Activated naive CD4-positive, alpha-beta T cell treated with anti-CD3 and anti-CD28 coated beads, Interleukin-2, amount 10 ng/mL, durations not matched to agents 7 days and 5 days (primary cell): ENCODE measurements around the gene RALGPS1.

Experiments used
- CTCF ChIA-PET: fragments of 350-600 bp; sonication (Branson Sonifier 250); formaldehyde crosslinking; loops from one replicate; lab custom pipeline; 2021; ENCODE audit warnings: antibody characterized with exemption; lab: Charles Lee
- DNase-seq: peaks from one replicate; pipeline ENCODE4 v3.0.0-alpha.2; 2020
- H3K27ac Mint-ChIP-seq: one replicate; pipeline ENCODE4 v1.8.0; 2021; ENCODE audit warnings: mild to moderate bottlenecking, moderate library complexity, mixed read lengths
- H3K27me3 Mint-ChIP-seq: one replicate; pipeline ENCODE4 v1.8.0; 2021; ENCODE audit warnings: mild to moderate bottlenecking, mixed read lengths
- H3K36me3 Mint-ChIP-seq: one replicate; pipeline ENCODE4 v1.8.0; 2021; ENCODE audit warnings: mixed read lengths
- H3K4me1 Mint-ChIP-seq: one replicate; pipeline ENCODE4 v1.8.0; 2021; ENCODE audit warnings: mixed read lengths
- H3K4me3 Mint-ChIP-seq: one replicate; pipeline ENCODE4 v1.8.0; 2021; ENCODE audit warnings: mild to moderate bottlenecking, moderate library complexity, mixed read lengths
- H3K9me3 Mint-ChIP-seq: one replicate; pipeline ENCODE4 v1.8.0; 2021; ENCODE audit warnings: mixed read lengths

RALGPS1 gene

DNA sequence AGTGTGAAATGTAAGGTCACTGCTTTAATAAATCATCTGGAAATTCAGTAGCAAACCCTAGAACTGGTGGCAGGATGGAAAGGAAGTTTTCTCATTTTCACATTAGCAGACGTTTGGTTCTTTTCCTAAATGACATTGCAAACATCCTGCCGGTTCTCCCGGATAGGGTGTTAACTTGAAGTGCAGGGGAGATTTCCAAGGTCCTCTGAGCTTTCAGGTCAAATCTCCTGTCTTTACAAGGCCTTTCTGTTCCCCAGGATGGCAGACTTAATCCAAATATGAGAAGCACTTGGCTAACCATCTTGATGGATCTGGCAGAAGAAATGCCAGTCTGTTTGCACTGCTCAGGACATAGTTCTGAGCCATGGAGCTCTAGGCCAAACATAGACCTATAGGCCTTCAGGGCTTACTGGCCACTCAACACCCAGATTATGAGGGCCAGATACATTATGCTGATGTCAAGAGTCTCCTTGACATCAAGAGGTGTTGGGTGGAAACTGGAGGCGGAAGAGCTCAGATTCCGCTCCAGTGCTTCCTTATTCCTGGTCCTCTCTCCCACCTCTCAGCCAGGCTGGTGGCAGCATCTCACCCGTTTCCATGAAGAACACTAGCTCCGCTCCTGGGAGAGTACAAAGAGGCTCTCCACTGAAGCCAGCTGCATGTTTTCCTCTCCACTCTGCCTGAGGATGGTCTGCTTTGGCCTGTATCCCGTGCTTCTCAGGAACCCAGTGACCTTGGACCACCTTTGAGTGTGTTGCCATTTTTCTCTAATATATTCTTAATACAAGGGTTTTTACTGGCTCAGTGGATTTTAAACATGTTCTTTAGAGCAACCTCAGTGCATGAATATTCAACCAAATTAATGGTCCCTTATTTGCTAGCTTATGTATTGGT lies 61.0 kb downstream of the RALGPS1 start:
- no peak overlapping the region for H3K4me3 Mint-ChIP-seq
- H3K36me3 Mint-ChIP-seq: no peaks in the 10 kb centered on the region
- DNase-seq: no peak
- H3K9me3 Mint-ChIP-seq: no peaks in the 10 kb centered on the region
- peaks cover 2% of the 10 kb centered on the region for H3K4me1 Mint-ChIP-seq
- H3K27me3 Mint-ChIP-seq: peaks cover 46% of the 10 kb centered on the region
- no peak overlapping the region for H3K27ac Mint-ChIP-seq
- CTCF ChIA-PET: interaction anchor here (1.4 to 1.5 kb wide), 2 partner anchors 10 kb away, joined by 4 to 8 read pairs; no protein-coding TSS in a partner anchor

GRCh38 chr9:126979461-126979860 lies 64.9 kb downstream of the RALGPS1 start:
- Mint-ChIP-seq H3K4me3 (no peak overlapping the region), H3K9me3 (peaks cover 9% of the 10 kb centered on the region), H3K27me3 (peaks cover 51% of the 10 kb centered on the region), H3K27ac (no peak overlapping the region), H3K36me3 (no peaks in the 10 kb centered on the region), H3K4me1 (peaks cover 16% of the 10 kb centered on the region)
- no peak for DNase-seq
- CTCF ChIA-PET: interaction anchor here (0.8 to 1.0 kb wide), 2 partner anchors 11 to 38 kb away, joined by 3 to 4 read pairs; no protein-coding TSS in a partner anchor

GRCh38 chr9:126980231-126980630 lies 65.6 kb downstream of the RALGPS1 start:
- Mint-ChIP-seq H3K4me3 (no peak overlapping the region), H3K27ac (no peak overlapping the region), H3K9me3 (peaks cover 9% of the 10 kb centered on the region), H3K36me3 (no peaks in the 10 kb centered on the region), H3K4me1 (peaks cover 24% of the 10 kb centered on the region), H3K27me3 (peaks cover 51% of the 10 kb centered on the region)
- DNase-seq: no peak
- CTCF ChIA-PET: interaction anchor here (1.0 kb wide), 1 partner anchor 11 kb away, joined by 4 read pairs; no protein-coding TSS in a partner anchor

DNA sequence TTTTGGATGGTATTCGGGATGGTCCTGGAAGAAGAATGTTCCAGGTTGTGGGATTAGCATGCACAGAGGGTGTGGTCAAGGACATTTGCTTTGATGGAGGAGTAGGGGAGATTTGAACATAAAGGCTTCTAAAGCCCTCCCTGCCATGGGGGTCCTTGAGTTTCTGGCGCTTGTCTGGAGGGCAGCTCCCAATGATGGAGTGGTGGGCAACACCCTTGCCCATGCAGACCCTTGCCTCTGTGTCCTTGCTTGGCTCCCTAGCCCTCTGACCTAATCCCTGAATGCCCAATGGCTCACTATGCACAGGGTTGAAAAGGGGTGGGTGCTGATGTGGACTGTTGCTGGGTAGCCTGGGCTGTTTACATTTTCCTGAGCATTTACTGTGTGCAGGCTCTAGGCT lies 66.6 kb downstream of the RALGPS1 start:
- no peak overlapping the region for H3K4me3 Mint-ChIP-seq
- H3K4me1 Mint-ChIP-seq: peaks cover 31% of the 10 kb centered on the region
- H3K27me3 Mint-ChIP-seq: peaks cover 48% of the 10 kb centered on the region
- H3K36me3 Mint-ChIP-seq: peaks cover 2% of the 10 kb centered on the region
- DNase-seq: no peak
- CTCF ChIA-PET: interaction anchor here (0.6 to 0.7 kb wide), 3 partner anchors 13 to 205 kb away, joined by 3 read pairs; no protein-coding TSS in a partner anchor
- peaks cover 9% of the 10 kb centered on the region for H3K9me3 Mint-ChIP-seq
- H3K27ac Mint-ChIP-seq: no peak overlapping the region

- peaks cover 2% of the 10 kb centered on the region for H3K36me3 Mint-ChIP-seq
- H3K27ac Mint-ChIP-seq: no peak overlapping the region
- DNase-seq: no peak
- peaks cover 51% of the 10 kb centered on the region for H3K27me3 Mint-ChIP-seq
- CTCF ChIA-PET: no interaction called here
- H3K4me3 Mint-ChIP-seq: no peak overlapping the region
- peaks cover 9% of the 10 kb centered on the region for H3K9me3 Mint-ChIP-seq
- peaks cover 43% of the 10 kb centered on the region for H3K4me1 Mint-ChIP-seq
Measured at GRCh38 chr9:126982215-126983002, 67.8 kb downstream of the RALGPS1 start.

- no peak overlapping the region for H3K4me3 Mint-ChIP-seq
- peaks cover 54% of the 10 kb centered on the region for H3K4me1 Mint-ChIP-seq
- peaks cover 54% of the 10 kb centered on the region for H3K27me3 Mint-ChIP-seq
Measured at GRCh38 chr9:126983767-126984166, 69.2 kb downstream of the RALGPS1 start.

GRCh38 chr9:126984969-126985368 lies 70.4 kb downstream of the RALGPS1 start:
- CTCF ChIA-PET: interaction anchor here (0.6 to 2.1 kb wide), 3 partner anchors 10 to 214 kb away, joined by 3 to 8 read pairs (median 4); no protein-coding TSS in a partner anchor
- Mint-ChIP-seq H3K4me1 (peaks cover 54% of the 10 kb centered on the region), H3K4me3 (no peak overlapping the region), H3K36me3 (peaks cover 5% of the 10 kb centered on the region), H3K9me3 (peaks cover 9% of the 10 kb centered on the region), H3K27me3 (peaks cover 57% of the 10 kb centered on the region), H3K27ac (no peak overlapping the region)
- DNase-seq: no peak

More at GRCh38 chr9:126983767-126984166, 69.2 kb downstream of the RALGPS1 start:
- CTCF ChIA-PET: interaction anchor here (1.7 kb wide), 1 partner anchor 216 kb away, joined by 4 read pairs; no protein-coding TSS in a partner anchor
- Mint-ChIP-seq H3K36me3 (peaks cover 5% of the 10 kb centered on the region), H3K27ac (no peak overlapping the region), H3K9me3 (peaks cover 9% of the 10 kb centered on the region)
- no peak for DNase-seq

DNA sequence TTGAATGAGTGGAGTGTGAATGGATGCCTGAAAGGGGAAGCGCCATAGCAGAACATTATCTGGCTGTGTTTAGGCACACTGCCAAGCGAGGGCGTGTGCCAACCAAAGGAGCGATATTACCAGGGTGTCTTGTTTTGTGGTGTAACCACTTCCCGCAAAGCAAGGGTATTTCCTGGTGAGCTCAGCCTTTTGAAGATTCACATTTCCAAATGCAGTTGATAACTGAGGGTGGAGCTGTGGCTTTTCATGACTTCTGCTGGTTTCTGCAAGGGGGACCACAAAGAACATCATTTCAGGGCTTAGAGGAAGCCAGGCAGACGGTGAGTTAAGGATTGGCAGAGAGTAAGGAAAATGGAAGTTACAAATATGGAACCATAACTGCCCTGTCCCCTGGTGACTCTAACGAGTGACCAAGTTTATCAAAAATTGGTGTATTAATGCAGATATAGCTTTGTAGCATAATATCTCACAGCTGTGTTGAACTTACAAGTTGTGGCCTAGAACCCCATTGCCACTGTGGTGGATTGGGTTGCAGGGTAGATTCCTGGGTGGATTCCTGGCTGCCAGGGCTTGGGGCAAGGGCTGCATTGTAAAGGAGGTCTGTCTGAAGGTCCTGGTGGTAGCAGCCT lies 71.4 kb downstream of the RALGPS1 start:
- H3K9me3 Mint-ChIP-seq: peaks cover 10% of the 10 kb centered on the region
- H3K27ac Mint-ChIP-seq: peak overlapping the region; percentile 90
- CTCF ChIA-PET: interaction anchor here (0.7 to 3.1 kb wide), 21 partner anchors 11 to 235 kb away, joined by 3 to 19 read pairs (median 3); no protein-coding TSS in a partner anchor
- peaks cover 63% of the 10 kb centered on the region for H3K27me3 Mint-ChIP-seq
- peaks cover 8% of the 10 kb centered on the region for H3K36me3 Mint-ChIP-seq
- H3K4me3 Mint-ChIP-seq: peak overlapping the region; percentile 40
- peak; percentile 89 for DNase-seq
- peaks cover 50% of the 10 kb centered on the region for H3K4me1 Mint-ChIP-seq

DNA sequence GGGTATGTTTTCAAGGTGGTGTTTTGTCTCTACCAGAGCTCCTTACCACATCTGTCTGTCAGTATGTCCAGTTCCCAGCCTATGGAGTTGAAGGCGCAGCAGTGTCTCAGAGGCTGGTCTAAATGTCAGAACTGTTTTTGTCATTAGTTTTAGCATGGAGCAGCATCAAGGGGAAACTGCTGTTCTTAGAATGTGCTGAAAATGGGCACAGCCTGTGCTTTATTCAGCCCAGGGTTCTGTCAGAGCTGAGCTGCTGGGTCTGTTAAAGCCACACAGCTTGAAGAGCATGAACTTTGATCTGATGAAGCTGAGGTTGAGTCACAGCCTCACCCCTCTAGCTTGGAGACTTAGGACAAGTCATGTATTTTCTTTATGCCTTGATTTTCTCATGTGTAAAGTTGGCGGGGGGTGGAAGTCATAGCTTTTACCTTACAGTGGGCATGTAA lies 71.9 kb downstream of the RALGPS1 start:
- H3K27me3 Mint-ChIP-seq: peaks cover 65% of the 10 kb centered on the region
- peaks cover 48% of the 10 kb centered on the region for H3K4me1 Mint-ChIP-seq
- peaks cover 8% of the 10 kb centered on the region for H3K36me3 Mint-ChIP-seq
- H3K9me3 Mint-ChIP-seq: peaks cover 10% of the 10 kb centered on the region
- DNase-seq: peak; percentile 57
- peak overlapping the region; percentile 40 for H3K4me3 Mint-ChIP-seq
- CTCF ChIA-PET: interaction anchor here (0.8 to 3.1 kb wide), 20 partner anchors 11 to 229 kb away, joined by 3 to 19 read pairs (median 3); no protein-coding TSS in a partner anchor
- H3K27ac Mint-ChIP-seq: peak overlapping the region; percentile 90

DNA sequence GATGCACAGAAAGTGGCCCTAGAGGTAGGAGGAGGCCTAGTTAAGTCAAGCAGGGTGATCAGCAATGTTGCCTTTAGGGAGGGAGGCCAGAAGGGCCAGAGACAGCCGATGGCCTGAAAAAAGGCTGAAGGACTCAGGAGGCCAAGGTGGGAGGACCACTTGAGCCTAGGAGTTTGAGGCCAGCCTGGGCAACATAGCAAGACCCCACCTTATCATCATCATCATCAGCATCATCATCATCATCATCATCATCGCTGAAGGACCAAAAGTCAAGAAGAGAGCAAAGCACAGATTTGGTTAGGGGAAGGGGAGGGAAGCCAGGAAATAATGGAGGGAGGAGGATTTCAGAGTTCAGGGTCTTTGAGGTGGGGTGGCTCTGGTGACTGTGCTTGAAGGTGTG lies 74.3 kb downstream of the RALGPS1 start:
- no peak overlapping the region for H3K4me3 Mint-ChIP-seq
- H3K36me3 Mint-ChIP-seq: peaks cover 16% of the 10 kb centered on the region
- DNase-seq: no peak
- peaks cover 15% of the 10 kb centered on the region for H3K9me3 Mint-ChIP-seq
- H3K4me1 Mint-ChIP-seq: peaks cover 40% of the 10 kb centered on the region
- peak overlapping the region; percentile 39 for H3K27ac Mint-ChIP-seq
- CTCF ChIA-PET: interaction anchor here (0.9 kb wide), 1 partner anchor 210 kb away, joined by 3 read pairs; no protein-coding TSS in a partner anchor
- peaks cover 63% of the 10 kb centered on the region for H3K27me3 Mint-ChIP-seq

GRCh38 chr9:126989847-126990842 lies 75.6 kb downstream of the RALGPS1 start:
- Mint-ChIP-seq H3K36me3 (peaks cover 16% of the 10 kb centered on the region), H3K27me3 (peaks cover 67% of the 10 kb centered on the region), H3K4me3 (no peak overlapping the region), H3K27ac (no peak overlapping the region), H3K9me3 (peaks cover 15% of the 10 kb centered on the region), H3K4me1 (peaks cover 32% of the 10 kb centered on the region)
- DNase-seq: no peak
- CTCF ChIA-PET: no interaction called here

DNA sequence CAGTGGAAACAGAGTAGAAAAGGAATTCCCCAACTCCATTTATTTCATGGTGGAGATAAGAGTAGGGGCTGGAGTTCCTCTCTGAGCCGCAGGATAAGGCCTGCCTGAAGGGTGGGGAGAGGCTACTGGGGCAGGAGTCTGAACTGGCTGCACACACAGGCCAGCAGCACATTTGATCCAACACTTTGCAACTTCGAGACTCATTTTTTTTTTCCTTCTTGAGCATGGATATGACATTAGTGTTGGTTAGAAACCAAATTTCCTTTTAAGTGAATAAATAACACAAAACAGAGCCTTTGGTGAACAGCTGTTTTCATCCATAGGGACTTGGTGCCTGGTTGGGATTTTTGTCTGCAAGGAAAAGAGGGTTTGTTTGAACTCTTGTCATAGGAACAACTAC lies 76.6 kb downstream of the RALGPS1 start:
- H3K4me1 Mint-ChIP-seq: peaks cover 23% of the 10 kb centered on the region
- H3K36me3 Mint-ChIP-seq: peaks cover 16% of the 10 kb centered on the region
- DNase-seq: no peak
- CTCF ChIA-PET: no interaction called here
- H3K27ac Mint-ChIP-seq: no peak overlapping the region
- H3K27me3 Mint-ChIP-seq: peaks cover 72% of the 10 kb centered on the region
- no peak overlapping the region for H3K4me3 Mint-ChIP-seq
- peaks cover 18% of the 10 kb centered on the region for H3K9me3 Mint-ChIP-seq
